Measurements from ENCODE around the gene CAMTA1. TPM values are rescaled to one million over a fixed set of nuclear protein-coding genes. Genes with fewer than 3 reads are reported as not detected.

Gene CAMTA1
- total RNA-seq, 1 donor from 2014 or later, result 47.9 TPM

DNA sequence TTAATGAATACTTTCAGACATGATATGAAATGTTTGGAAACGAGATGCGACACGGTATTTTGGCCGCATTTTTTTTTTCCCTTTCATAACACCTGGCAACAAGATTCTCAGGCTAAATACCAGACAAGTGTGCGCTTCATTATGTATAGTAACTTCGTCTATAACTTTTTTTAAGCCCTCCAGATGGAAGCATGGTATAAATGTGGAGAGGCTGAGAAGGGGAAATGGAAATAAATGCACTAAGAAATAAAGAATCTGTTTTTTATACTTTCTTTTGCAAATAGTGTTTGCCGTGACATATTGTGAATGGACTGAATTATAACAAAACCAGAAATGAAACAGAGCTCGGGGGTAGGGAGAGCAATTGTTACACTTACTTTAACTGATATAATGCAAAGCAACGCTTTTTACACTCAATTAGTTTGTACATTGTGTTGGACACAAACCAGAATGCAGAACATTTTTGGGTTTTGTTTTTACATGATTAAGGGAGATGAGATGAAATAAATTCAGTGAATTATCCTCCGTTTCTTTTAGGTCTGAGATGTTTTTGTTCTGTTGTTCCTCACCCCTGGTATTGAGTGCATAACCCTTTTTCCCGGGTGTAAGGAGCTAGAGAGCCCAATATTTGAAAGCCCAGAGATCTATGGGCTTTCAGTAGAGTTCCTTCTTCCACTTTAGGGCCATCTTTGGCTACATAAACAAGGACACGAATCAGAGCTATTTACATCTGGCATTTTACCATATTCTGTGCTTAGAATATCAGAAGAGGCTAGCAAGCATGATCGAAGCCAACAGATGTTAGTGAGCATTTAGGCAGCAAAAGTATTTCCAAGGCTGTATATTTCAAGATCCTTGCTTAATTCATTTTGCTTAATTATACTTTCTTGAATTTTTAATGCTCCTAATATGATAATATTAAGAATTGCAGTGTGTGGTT, 478.0 kb downstream of the CAMTA1 start:
- H3K4me1 ChIP-seq, result no peaks in the 10 kb centered on the region
- ATAC-seq, result no peak
- no peak for DNase-seq
- intact Hi-C loops (cut with DNase I), result no loop called here
- no peak overlapping the region for H3K27ac ChIP-seq
- peaks cover 10% of the 10 kb centered on the region for H3K27me3 ChIP-seq (ENCODE audit: low read depth)
- H3K36me3 ChIP-seq, result no peaks in the 10 kb centered on the region
- TF ChIP-seq CTCF (IDR thresholded peaks at IDR 0.05), result no peak
- H3K9me3 ChIP-seq, result no peaks in the 10 kb centered on the region
- no peak overlapping the region for H3K4me3 ChIP-seq

DNA sequence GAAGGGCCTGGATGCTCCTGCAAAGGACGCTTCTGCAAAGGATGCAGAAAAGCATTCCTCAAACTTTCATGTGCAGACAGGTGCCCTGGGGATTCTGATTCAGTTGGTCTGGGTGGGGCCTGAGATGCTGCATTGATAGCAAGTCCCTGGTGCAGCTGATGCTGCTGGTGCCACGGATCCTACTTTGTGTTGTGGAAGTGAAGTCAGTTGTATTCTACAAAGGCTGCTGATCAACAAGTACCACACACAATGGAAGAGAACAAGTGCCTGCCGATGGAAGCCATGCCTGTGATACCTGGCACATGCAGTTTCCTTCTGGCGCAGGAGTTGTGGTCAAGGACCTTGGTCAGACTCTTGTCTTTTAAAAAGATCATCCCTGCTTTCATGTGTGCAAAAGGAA, 478.8 kb downstream of the CAMTA1 start:
- Histone ChIP-seq H3K36me3 (no peaks in the 10 kb centered on the region), H3K27me3 (ENCODE audit: low read depth) (peaks cover 10% of the 10 kb centered on the region), H3K4me1 (no peaks in the 10 kb centered on the region), H3K4me3 (no peak overlapping the region), H3K27ac (no peak overlapping the region), H3K9me3 (peaks cover 5% of the 10 kb centered on the region)
- intact Hi-C loops (cut with DNase I), result no loop called here
- ATAC-seq (no peak), DNase-seq (no peak)
- TF ChIP-seq CTCF (IDR thresholded peaks at IDR 0.05), result no peak

- no peaks in the 10 kb centered on the region for H3K36me3 ChIP-seq
- no peaks in the 10 kb centered on the region for H3K4me1 ChIP-seq
- TF ChIP-seq CTCF (IDR thresholded peaks at IDR 0.05), result no peak
- DNase-seq (no peak), ATAC-seq (no peak)
- peaks cover 6% of the 10 kb centered on the region for H3K27me3 ChIP-seq (ENCODE audit: low read depth)
- peaks cover 10% of the 10 kb centered on the region for H3K9me3 ChIP-seq
- H3K4me3 ChIP-seq, result no peak overlapping the region
- no peak overlapping the region for H3K27ac ChIP-seq
- intact Hi-C loops (cut with DNase I), result no loop called here
Observed at GRCh38 chr1:7265771-7266371, 480.6 kb downstream of the CAMTA1 start.

- no peak for TF ChIP-seq CTCF (IDR thresholded peaks at IDR 0.05)
- no peak overlapping the region for H3K4me3 ChIP-seq
- no peak for ATAC-seq
- H3K9me3 ChIP-seq, result peaks cover 10% of the 10 kb centered on the region
- H3K27me3 ChIP-seq (ENCODE audit: low read depth), result peaks cover 4% of the 10 kb centered on the region
- no peaks in the 10 kb centered on the region for H3K36me3 ChIP-seq
- H3K4me1 ChIP-seq, result no peaks in the 10 kb centered on the region
- no peak overlapping the region for H3K27ac ChIP-seq
- intact Hi-C loops (cut with DNase I), result no loop called here
- no peak for DNase-seq
Observed at GRCh38 chr1:7266561-7266960, 481.3 kb downstream of the CAMTA1 start.

- H3K36me3 ChIP-seq, result no peaks in the 10 kb centered on the region
- DNase-seq, result no peak
- intact Hi-C loops (cut with DNase I), result no loop called here
- H3K4me3 ChIP-seq, result no peak overlapping the region
- H3K4me1 ChIP-seq, result no peaks in the 10 kb centered on the region
- peaks cover 2% of the 10 kb centered on the region for H3K27me3 ChIP-seq (ENCODE audit: low read depth)
- ATAC-seq, result no peak
- H3K9me3 ChIP-seq, result peaks cover 10% of the 10 kb centered on the region
- no peak overlapping the region for H3K27ac ChIP-seq
- no peak for TF ChIP-seq CTCF (IDR thresholded peaks at IDR 0.05)
Observed at GRCh38 chr1:7267493-7267892, 482.2 kb downstream of the CAMTA1 start.

Data from lower lobe of right lung (tissue), 2 donors.